Suprapubic skin (tissue), 4 donors: Measurements from ENCODE around the gene DIS3L. TPM values are rescaled to one million over a fixed set of nuclear protein-coding genes. Genes with fewer than 3 reads are reported as not detected.

Experiments used
- DNase-seq, 2 donors: peaks; one replicate each; pipeline ENCODE4 v3.0.0-alpha.2; 2019; ENCODE audit warnings: low spot score in 2 of 2
- H3K27ac ChIP-seq: fragments of 200-600 bp; sonication (generic); one replicate; pipeline ENCODE4 v1.5.1; 2019
- H3K27me3 ChIP-seq: fragments of 200-600 bp; sonication (generic); one replicate; pipeline ENCODE4 v1.5.1; 2019
- H3K36me3 ChIP-seq: fragments of 200-600 bp; sonication (generic); one replicate; pipeline ENCODE4 v1.5.1; 2019
- H3K4me1 ChIP-seq: fragments of 200-600 bp; sonication (generic); one replicate; pipeline ENCODE4 v1.5.1; 2019
- H3K4me3 ChIP-seq: fragments of 200-600 bp; sonication (generic); one replicate; pipeline ENCODE4 v1.5.1; 2019; ENCODE audit warnings: mild to moderate bottlenecking
- H3K9me3 ChIP-seq: fragments of 200-600 bp; sonication (generic); one replicate; pipeline ENCODE4 v1.5.1; 2019
- CTCF ChIP-seq, 2 donors: fragments of 200-600 bp in 1 of 2; fragments of 450-650 bp in 1 of 2; sonication (generic) in 1 of 2; IDR thresholded peaks; one replicate each; pipeline ENCODE4 v1.5.1; 2016 to 2019; ENCODE audit warnings: antibody characterized with exemption in 2 of 2, mild to moderate bottlenecking in 1 of 2, moderate library complexity in 1 of 2
- EP300 ChIP-seq: sonication (generic); formaldehyde crosslinking; IDR thresholded peaks from one replicate; pipeline ENCODE4 v1.6.1; 2017; ENCODE audit warnings: antibody characterized with exemption
- POLR2A ChIP-seq, 2 donors: fragments of 450-650 bp; IDR thresholded peaks; one replicate each; pipeline ENCODE4 v1.6.1; 2017; ENCODE audit warnings: antibody characterized with exemption in 2 of 2, mild to moderate bottlenecking in 2 of 2, moderate library complexity in 2 of 2
- POLR2AphosphoS5 ChIP-seq, 3 donors: sonication (generic); formaldehyde crosslinking; IDR thresholded peaks; one replicate each; pipeline ENCODE4 v1.6.1; 2017; ENCODE audit warnings: antibody characterized with exemption in 3 of 3
- WGBS: methylation state at CpG from one replicate; pipeline ENCODE4 v1.1.5; 2018; 5-methylcytosine and 5-hydroxymethylcytosine counted together
- total RNA-seq, 4 donors: library from RNA; depleted of rRNA; stranded (reverse); fragments of >200 nt; gene quantifications; one replicate each; pipeline ENCODE4 v1.1.0, GENCODE V29; 2016

DIS3L gene
- total RNA-seq, 4 donors from 2014 or later = 15.8 to 26.1 (median 21.2) TPM

GRCh38 chr15:66278671-66279070, 14.7 kb upstream of the DIS3L start:
- DNase-seq = no peak
- Histone ChIP-seq H3K9me3 (no peaks in the 10 kb centered on the region), H3K27ac (no peak overlapping the region), H3K4me1 (no peaks in the 10 kb centered on the region), H3K27me3 (peaks cover 5% of the 10 kb centered on the region), H3K4me3 (no peak overlapping the region), H3K36me3 (no peaks in the 10 kb centered on the region)
- WGBS = 94% methylated on average over 6 of the region's 6 CpGs
- TF ChIP-seq EP300 (no peak), CTCF (IDR thresholded peaks at IDR 0.05) (no peak), POLR2A (IDR thresholded peaks at IDR 0.05) (no peak), POLR2AphosphoS5 (IDR thresholded peaks at IDR 0.05) (no peak)

GRCh38 chr15:66284271-66284670, 9.1 kb upstream of the DIS3L start:
- Histone ChIP-seq H3K36me3 (no peaks in the 10 kb centered on the region), H3K4me1 (peaks cover 21% of the 10 kb centered on the region), H3K27ac (no peak overlapping the region), H3K9me3 (no peaks in the 10 kb centered on the region), H3K4me3 (no peak overlapping the region), H3K27me3 (peaks cover 5% of the 10 kb centered on the region)
- TF ChIP-seq POLR2AphosphoS5 (IDR thresholded peaks at IDR 0.05) (no peak), CTCF (IDR thresholded peaks at IDR 0.05) (no peak), POLR2A (IDR thresholded peaks at IDR 0.05) (no peak), EP300 (no peak)
- 76% methylated on average over 3 of the region's 3 CpGs for WGBS
- DNase-seq = no peak

DNA sequence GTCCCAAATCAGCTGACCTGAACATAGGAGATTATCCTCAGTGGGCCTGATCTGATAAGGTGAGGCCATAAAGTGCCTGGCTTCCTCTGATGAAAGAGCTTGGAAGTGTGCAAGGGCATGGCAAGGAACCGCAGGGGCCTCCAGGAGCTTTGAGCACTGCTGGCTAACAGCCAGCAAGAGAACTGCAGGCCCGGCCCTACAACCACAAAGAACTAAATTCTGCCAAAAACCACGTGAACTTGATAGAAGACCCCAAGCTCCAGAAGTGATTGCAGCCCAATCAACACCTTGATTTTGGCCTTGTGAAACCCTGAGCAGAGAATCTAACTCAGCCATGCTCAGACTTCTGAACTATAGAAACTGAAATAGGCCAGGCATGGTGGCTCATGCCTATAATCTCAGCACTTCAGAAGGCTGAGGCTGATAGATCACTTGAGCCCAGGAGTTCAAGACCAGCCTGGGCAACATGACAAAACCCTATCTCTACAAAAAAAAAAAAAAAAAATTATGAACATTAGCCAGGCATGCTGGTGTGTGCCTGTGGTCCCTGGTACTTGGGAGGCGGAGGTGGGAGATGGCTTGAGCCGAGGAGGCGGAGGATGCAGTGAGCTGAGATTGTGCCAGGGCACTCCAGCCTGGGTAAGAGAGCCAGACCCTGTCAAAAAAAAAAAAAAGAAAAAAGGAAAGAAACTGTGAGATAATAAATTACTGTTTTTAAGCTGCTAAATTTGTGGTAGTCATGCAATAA, 7.7 kb upstream of the DIS3L start:
- DNase-seq = no peak
- no peaks in the 10 kb centered on the region for H3K36me3 ChIP-seq
- TF ChIP-seq POLR2A (IDR thresholded peaks at IDR 0.05) = no peak
- TF ChIP-seq POLR2AphosphoS5 (IDR thresholded peaks at IDR 0.05) = no peak
- no peak for TF ChIP-seq EP300
- TF ChIP-seq CTCF (IDR thresholded peaks at IDR 0.05) = no peak
- no peaks in the 10 kb centered on the region for H3K9me3 ChIP-seq
- H3K27me3 ChIP-seq = peaks cover 5% of the 10 kb centered on the region
- peaks cover 31% of the 10 kb centered on the region for H3K4me1 ChIP-seq
- 82% methylated on average over 6 of the region's 6 CpGs for WGBS
- H3K4me3 ChIP-seq = no peak overlapping the region
- H3K27ac ChIP-seq = no peak overlapping the region

GRCh38 chr15:66287461-66288057, 5.8 kb upstream of the DIS3L start:
- TF ChIP-seq CTCF (IDR thresholded peaks at IDR 0.05) = peak; percentile 17 to 31
- no peak for TF ChIP-seq EP300
- no peak for TF ChIP-seq POLR2A (IDR thresholded peaks at IDR 0.05)
- no peak for DNase-seq
- Histone ChIP-seq H3K4me1 (peaks cover 41% of the 10 kb centered on the region), H3K9me3 (no peaks in the 10 kb centered on the region), H3K27me3 (no peaks in the 10 kb centered on the region), H3K36me3 (no peaks in the 10 kb centered on the region), H3K27ac (no peak overlapping the region), H3K4me3 (no peak overlapping the region)
- 9% methylated on average over 6 of the region's 6 CpGs for WGBS

DNA sequence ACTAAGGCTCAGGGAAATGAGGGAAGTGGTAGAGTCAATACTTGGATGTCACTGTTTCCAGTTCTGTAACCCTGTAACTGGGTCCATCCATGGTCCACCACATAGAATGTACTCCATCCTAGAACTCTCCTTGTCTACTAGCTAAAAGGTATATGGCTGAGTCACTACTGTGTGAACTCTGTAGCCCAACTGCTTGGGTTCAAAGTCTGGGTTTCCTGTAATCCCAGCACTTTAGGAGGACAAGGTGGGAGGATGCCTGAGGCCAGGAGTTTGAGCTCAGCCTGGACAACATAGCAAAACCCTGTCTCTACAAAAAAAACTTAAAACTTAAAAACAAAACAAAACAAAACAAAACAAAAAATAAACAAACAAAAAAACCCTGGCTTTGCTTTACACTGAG, 5.3 kb upstream of the DIS3L start:
- no peaks in the 10 kb centered on the region for H3K9me3 ChIP-seq
- peaks cover 46% of the 10 kb centered on the region for H3K4me1 ChIP-seq
- TF ChIP-seq POLR2AphosphoS5 (IDR thresholded peaks at IDR 0.05) = no peak
- TF ChIP-seq CTCF (IDR thresholded peaks at IDR 0.05) = no peak
- no peak for TF ChIP-seq EP300
- TF ChIP-seq POLR2A (IDR thresholded peaks at IDR 0.05) = no peak
- no peak overlapping the region for H3K4me3 ChIP-seq
- H3K36me3 ChIP-seq = no peaks in the 10 kb centered on the region
- no peaks in the 10 kb centered on the region for H3K27me3 ChIP-seq
- H3K27ac ChIP-seq = no peak overlapping the region
- DNase-seq = no peak
